K562 (cell line): ENCODE data around the gene PIK3CG. TPM values are rescaled to one million over a fixed set of nuclear protein-coding genes. Genes with fewer than 3 reads are reported as not detected.

Experiments
- NFATC3 ChIP-seq: fragments of 450-650 bp; IDR thresholded peaks from 2 replicates; pipeline ENCODE4 v1.6.1; 2017; ENCODE audit warnings: mild to moderate bottlenecking
- NFIC ChIP-seq: fragments of 450-650 bp; IDR thresholded peaks from 2 replicates; pipeline ENCODE4 v1.6.1; 2017; ENCODE audit warnings: mild to moderate bottlenecking, inconsistent platforms
- PRMT5 ChIP-seq: sonication (generic); formaldehyde crosslinking; IDR thresholded peaks from 2 replicates; pipeline ENCODE4 v1.5.0; 2020; ENCODE audit warnings: missing genetic modification reagents
- TEAD4 ChIP-seq, 2 experiments: sonication (generic) in 1 of 2; formaldehyde crosslinking in 1 of 2; IDR thresholded peaks; 2 replicates each; pipeline versions ENCODE4 v1.6.1 to v1.8.0; 2012 to 2022; ENCODE audit warnings: borderline replicate concordance in 1 of 2, inconsistent platforms in 1 of 2, low read length in 1 of 2, mild to moderate bottlenecking in 1 of 2, missing genetic modification reagents in 1 of 2
- polyA plus RNA-seq, 8 experiments: library from polyadenylated mRNA; depleted of rRNA in 4 of 8; stranded (reverse) in 5 of 8; unstranded in 3 of 8; fragments of >200 nt; fragmentation: Nextera tagmentation in 2 of 8; fragmentation: Illumina TruSeq in 1 of 8; extraction: Ambion mirVana in 2 of 8; extraction: Trizol in 1 of 8; gene quantifications; 2 replicates each; pipeline versions ENCODE4 v1.2.1 to v1.2.3, GENCODE V29; 2011 to 2014; ENCODE audit warnings: inconsistent platforms in 1 of 8, missing spikeins in 1 of 8
- total RNA-seq, 7 experiments: library from RNA; depleted of rRNA in 6 of 7; stranded (reverse); fragments of >200 nt in 6 of 7; fragmentation: Illumina TruSeq in 2 of 7; extraction: Trizol in 2 of 7; gene quantifications; 2 replicates each; pipeline versions ENCODE4 v1.2.1 to v1.2.3, GENCODE V29; 2011 to 2021; ENCODE audit warnings: low replicate concordance in 1 of 7
- TF ChIP-seq, protein P1 (sequence below), 2 experiments: fragments of 450-650 bp in 1 of 2; sonication (generic) in 1 of 2; formaldehyde crosslinking in 1 of 2; IDR thresholded peaks; 2 replicates each; pipeline versions ENCODE4 v1.7.1 to v1.9.0; 2016 to 2022; ENCODE audit warnings: inconsistent platforms in 1 of 2, mild to moderate bottlenecking in 1 of 2, missing genetic modification reagents in 1 of 2
- TF ChIP-seq, protein P2 (sequence below): fragments of 250-450 bp; sonication (Bioruptor Pico); IDR thresholded peaks from 2 replicates; pipeline ENCODE4 v1.4.0; 2020; ENCODE audit warnings: borderline replicate concordance
- TF ChIP-seq, protein P3 (sequence below): IDR thresholded peaks from 3 replicates; pipeline ENCODE4 v1.6.1; 2011; ENCODE audit warnings: borderline replicate concordance, mild to moderate bottlenecking, moderate library complexity; ENCODE audit not compliant: insufficient read length; ENCODE audit errors: extremely low read depth
- TF ChIP-seq, protein P4 (sequence below), 2 experiments: fragments of 450-650 bp; IDR thresholded peaks; 2 replicates each; pipeline ENCODE4 v1.6.1; 2016

Gene PIK3CG
- total and polyA plus RNA-seq, 9 of the 15 experiments (the other 6 are each of a cell fraction or from before 2014, with no cell fraction given), result 5.3 to 42.5 (median 29.0) TPM

- TF ChIP-seq, protein P1, sequence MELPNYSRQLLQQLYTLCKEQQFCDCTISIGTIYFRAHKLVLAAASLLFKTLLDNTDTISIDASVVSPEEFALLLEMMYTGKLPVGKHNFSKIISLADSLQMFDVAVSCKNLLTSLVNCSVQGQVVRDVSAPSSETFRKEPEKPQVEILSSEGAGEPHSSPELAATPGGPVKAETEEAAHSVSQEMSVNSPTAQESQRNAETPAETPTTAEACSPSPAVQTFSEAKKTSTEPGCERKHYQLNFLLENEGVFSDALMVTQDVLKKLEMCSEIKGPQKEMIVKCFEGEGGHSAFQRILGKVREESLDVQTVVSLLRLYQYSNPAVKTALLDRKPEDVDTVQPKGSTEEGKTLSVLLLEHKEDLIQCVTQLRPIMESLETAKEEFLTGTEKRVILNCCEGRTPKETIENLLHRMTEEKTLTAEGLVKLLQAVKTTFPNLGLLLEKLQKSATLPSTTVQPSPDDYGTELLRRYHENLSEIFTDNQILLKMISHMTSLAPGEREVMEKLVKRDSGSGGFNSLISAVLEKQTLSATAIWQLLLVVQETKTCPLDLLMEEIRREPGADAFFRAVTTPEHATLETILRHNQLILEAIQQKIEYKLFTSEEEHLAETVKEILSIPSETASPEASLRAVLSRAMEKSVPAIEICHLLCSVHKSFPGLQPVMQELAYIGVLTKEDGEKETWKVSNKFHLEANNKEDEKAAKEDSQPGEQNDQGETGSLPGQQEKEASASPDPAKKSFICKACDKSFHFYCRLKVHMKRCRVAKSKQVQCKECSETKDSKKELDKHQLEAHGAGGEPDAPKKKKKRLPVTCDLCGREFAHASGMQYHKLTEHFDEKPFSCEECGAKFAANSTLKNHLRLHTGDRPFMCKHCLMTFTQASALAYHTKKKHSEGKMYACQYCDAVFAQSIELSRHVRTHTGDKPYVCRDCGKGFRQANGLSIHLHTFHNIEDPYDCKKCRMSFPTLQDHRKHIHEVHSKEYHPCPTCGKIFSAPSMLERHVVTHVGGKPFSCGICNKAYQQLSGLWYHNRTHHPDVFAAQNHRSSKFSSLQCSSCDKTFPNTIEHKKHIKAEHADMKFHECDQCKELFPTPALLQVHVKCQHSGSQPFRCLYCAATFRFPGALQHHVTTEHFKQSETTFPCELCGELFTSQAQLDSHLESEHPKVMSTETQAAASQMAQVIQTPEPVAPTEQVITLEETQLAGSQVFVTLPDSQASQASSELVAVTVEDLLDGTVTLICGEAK (IDR thresholded peaks at IDR 0.05), result peak; percentile 24; the same call in 1 of the 2 replicates
- TF ChIP-seq, protein P1 (CRISPR knock-in tag; IDR thresholded peaks at IDR 0.05), result no peak
- TF ChIP-seq, protein P2, sequence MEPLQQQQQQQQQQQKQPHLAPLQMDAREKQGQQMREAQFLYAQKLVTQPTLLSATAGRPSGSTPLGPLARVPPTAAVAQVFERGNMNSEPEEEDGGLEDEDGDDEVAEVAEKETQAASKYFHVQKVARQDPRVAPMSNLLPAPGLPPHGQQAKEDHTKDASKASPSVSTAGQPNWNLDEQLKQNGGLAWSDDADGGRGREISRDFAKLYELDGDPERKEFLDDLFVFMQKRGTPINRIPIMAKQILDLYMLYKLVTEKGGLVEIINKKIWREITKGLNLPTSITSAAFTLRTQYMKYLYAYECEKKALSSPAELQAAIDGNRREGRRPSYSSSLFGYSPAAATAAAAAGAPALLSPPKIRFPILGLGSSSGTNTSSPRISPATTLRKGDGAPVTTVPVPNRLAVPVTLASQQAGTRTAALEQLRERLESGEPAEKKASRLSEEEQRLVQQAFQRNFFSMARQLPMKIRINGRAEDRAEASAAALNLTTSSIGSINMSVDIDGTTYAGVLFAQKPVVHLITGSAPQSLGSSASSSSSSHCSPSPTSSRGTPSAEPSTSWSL (CRISPR knock-in tag), result no peak
- TF ChIP-seq NFATC3, result no peak
- TF ChIP-seq, protein P3, sequence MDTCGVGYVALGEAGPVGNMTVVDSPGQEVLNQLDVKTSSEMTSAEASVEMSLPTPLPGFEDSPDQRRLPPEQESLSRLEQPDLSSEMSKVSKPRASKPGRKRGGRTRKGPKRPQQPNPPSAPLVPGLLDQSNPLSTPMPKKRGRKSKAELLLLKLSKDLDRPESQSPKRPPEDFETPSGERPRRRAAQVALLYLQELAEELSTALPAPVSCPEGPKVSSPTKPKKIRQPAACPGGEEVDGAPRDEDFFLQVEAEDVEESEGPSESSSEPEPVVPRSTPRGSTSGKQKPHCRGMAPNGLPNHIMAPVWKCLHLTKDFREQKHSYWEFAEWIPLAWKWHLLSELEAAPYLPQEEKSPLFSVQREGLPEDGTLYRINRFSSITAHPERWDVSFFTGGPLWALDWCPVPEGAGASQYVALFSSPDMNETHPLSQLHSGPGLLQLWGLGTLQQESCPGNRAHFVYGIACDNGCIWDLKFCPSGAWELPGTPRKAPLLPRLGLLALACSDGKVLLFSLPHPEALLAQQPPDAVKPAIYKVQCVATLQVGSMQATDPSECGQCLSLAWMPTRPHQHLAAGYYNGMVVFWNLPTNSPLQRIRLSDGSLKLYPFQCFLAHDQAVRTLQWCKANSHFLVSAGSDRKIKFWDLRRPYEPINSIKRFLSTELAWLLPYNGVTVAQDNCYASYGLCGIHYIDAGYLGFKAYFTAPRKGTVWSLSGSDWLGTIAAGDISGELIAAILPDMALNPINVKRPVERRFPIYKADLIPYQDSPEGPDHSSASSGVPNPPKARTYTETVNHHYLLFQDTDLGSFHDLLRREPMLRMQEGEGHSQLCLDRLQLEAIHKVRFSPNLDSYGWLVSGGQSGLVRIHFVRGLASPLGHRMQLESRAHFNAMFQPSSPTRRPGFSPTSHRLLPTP, result no peak
- 0 out of 2 replicates have a peak, but pooled peaks have one; percentile 29 for TF ChIP-seq TEAD4 (IDR thresholded peaks at IDR 0.05; ENCODE audit: low read length)
- TF ChIP-seq TEAD4 (CRISPR knock-in tag; IDR thresholded peaks at IDR 0.05; ENCODE audit: borderline replicate concordance), result no peak
- TF ChIP-seq NFIC, result no peak
- TF ChIP-seq, protein P4, sequence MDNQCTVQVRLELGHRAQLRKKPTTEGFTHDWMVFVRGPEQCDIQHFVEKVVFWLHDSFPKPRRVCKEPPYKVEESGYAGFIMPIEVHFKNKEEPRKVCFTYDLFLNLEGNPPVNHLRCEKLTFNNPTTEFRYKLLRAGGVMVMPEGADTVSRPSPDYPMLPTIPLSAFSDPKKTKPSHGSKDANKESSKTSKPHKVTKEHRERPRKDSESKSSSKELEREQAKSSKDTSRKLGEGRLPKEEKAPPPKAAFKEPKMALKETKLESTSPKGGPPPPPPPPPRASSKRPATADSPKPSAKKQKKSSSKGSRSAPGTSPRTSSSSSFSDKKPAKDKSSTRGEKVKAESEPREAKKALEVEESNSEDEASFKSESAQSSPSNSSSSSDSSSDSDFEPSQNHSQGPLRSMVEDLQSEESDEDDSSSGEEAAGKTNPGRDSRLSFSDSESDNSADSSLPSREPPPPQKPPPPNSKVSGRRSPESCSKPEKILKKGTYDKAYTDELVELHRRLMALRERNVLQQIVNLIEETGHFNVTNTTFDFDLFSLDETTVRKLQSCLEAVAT (IDR thresholded peaks at IDR 0.05), result no peak
- no peak for TF ChIP-seq PRMT5 (CRISPR knock-in tag)
Measured at GRCh38 chr7:106862317-106863089, 2.6 kb upstream of the PIK3CG start (continued).
